ENCODE measurements around the gene NTPCR.
"Not testable (repeated sequence)": the region's sequence is repeated elsewhere in the genome, so short reads cannot be mapped to it uniquely, and the experiment has no call there.

NTPCR gene

DNA sequence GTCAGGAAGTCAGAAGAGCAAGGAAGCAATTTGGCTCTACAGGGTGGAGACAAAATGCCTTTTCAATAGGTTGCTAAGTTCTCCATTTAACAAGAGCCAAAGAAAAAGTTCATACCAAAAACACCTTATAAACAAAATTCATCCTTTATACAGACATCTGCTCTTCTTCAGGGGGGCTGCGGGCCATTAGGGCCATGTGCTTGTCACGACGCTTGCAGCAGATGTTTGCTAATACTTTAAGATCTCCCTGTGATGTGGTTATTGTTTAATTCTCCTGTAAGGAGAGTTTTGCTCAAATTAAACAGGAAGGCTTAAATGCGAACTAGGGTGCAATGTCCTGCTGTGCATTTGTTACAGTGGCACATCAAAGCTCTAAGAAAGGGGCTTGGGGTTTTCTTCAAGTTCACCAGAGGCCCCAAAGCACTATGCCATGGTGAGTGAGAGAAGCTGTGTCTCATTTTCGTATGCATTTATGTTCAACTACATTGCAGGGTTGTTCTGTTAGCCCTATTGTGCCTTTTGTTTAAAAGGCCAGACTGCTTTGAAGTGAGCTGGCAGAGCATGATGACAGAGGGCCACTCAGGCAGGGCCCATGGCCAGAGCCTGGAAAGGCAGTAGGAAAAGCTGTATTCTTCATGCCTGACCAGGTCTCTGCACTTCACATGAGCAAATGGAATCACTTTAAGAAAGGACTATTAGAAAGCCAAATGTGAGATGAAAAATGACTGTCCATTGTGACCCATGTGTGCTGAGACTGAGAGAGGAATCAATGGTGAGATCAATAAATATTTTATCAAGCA, 24.8 kb upstream of the NTPCR start:
- no peak for TF ChIP-seq CTCF (IDR thresholded peaks at IDR 0.05; ENCODE audit: extremely low read depth, insufficient read depth, missing control alignments)
- in situ Hi-C loops (cut with MboI; ENCODE audit: low pct_unique_long_range_greater_than_20kb, low sequenced_read_pairs, unreplicated experiment), result no loop called here
- no peak for DNase-seq (ENCODE audit: low spot score)

DNA sequence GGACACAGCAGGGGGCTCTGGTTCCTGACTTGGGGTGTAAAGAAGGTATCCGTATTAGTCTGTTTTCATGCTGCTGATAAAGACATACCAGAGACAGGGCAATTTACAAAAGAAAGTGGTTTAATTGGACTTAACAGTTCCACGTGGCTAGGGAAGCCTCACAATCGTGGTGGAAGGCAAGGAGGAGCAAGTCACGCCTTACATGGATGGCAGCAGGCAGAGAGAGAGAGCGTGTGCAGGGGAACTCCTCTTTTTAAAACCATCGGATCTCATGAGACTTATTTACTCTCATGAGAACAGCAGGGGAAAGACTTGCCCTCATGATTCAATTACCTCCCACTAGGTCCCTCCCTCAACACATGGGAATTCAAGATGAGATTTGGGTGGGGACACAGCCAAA, 23.2 kb upstream of the NTPCR start:
- DNase-seq (ENCODE audit: low spot score); in situ Hi-C loops (cut with MboI; ENCODE audit: low pct_unique_long_range_greater_than_20kb, low sequenced_read_pairs, unreplicated experiment): not testable (repeated sequence)

DNA sequence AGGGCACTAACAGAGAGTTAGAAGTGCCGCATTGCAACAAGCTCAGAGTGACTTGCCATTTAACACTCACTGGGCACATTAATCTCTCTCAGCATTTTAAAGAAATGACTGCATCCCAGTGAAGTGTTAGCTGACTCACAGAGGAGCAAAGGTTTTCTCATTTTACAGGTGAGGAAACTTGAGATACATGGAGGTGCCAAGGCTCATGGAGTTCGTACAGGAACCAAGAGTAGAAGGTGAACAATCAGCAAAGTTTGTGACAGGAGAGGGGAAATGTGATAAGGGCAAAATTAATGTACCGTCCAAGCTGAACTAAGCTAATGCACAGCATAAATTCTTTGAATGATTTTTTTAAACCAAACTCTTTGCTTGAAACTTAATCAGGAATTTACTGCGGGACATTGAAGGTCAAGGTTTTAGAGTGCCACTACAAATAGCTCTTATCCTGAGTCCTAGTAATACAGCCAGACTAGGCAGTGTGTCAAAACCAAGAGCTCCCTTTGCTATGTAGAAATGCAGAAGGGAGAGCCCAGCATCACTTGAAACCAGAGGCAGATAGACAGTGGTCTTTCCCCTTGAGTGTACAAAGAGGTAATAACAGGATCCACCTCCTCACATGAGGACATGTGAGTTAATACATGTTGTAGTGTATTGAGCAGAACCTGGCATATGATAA, 22.4 kb upstream of the NTPCR start:
- TF ChIP-seq CTCF (IDR thresholded peaks at IDR 0.05; ENCODE audit: extremely low read depth, insufficient read depth, missing control alignments), result no peak
- no peak for DNase-seq (ENCODE audit: low spot score)
- in situ Hi-C loops (cut with MboI; ENCODE audit: low pct_unique_long_range_greater_than_20kb, low sequenced_read_pairs, unreplicated experiment), result no loop called here

GRCh38 chr1:232932486-232933425, 17.7 kb upstream of the NTPCR start:
- in situ Hi-C loops (cut with MboI; ENCODE audit: low pct_unique_long_range_greater_than_20kb, low sequenced_read_pairs, unreplicated experiment), result no loop called here
- no peak for DNase-seq (ENCODE audit: low spot score)
- no peak for TF ChIP-seq CTCF (IDR thresholded peaks at IDR 0.05; ENCODE audit: extremely low read depth, insufficient read depth, missing control alignments)

DNA sequence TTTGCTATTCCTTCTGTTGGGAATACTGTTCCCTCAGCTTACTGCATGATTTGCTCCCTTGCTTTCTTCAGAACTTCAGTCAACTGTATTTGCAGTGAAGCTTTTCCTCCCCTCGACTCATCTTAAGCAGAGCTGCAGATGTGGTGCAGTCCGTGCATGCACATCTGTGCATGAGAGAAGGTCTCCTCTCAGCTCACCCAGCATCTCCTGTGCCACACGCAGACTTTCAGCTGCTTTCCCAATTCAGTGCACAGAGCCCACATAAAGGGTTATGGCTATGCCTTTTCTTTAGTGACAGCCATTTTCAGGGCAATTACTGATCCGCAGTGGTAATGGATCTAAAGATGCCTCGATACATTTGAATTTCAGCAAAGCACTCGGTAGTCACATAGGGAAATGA, 13.5 kb upstream of the NTPCR start:
- no peak for TF ChIP-seq CTCF (IDR thresholded peaks at IDR 0.05; ENCODE audit: extremely low read depth, insufficient read depth, missing control alignments)
- no peak for DNase-seq (ENCODE audit: low spot score)
- in situ Hi-C loops (cut with MboI; ENCODE audit: low pct_unique_long_range_greater_than_20kb, low sequenced_read_pairs, unreplicated experiment), result no loop called here

- TF ChIP-seq CTCF (IDR thresholded peaks at IDR 0.05; ENCODE audit: extremely low read depth, insufficient read depth, missing control alignments), result no peak
- DNase-seq (ENCODE audit: low spot score), result no peak
- in situ Hi-C loops (cut with MboI; ENCODE audit: low pct_unique_long_range_greater_than_20kb, low sequenced_read_pairs, unreplicated experiment), result no loop called here
Observed at GRCh38 chr1:232937741-232938375, 12.6 kb upstream of the NTPCR start.
